RWPE1 (cell line): Measurements from ENCODE around the gene HDC.
A peak's percentile ranks its signal among the peaks of the same experiment; 100 is the strongest.

ENCODE experiments used
- CTCF ChIA-PET: fragments of 350-600 bp; sonication (Branson Sonifier 250); formaldehyde crosslinking; extraction: SDS; loops from one replicate; lab custom pipeline; 2021; lab: Yijun Ruan, JAX
- POLR2A ChIA-PET: fragments of 400-600 bp; formaldehyde crosslinking; extraction: SDS; loops from one replicate; lab custom pipeline; 2020; ENCODE audit warnings: antibody characterized with exemption; ENCODE audit not compliant: low non-redundant PET; lab: Yijun Ruan, JAX
- DNase-seq: peaks from one replicate; pipeline ENCODE4 v3.0.0; 2012; ENCODE audit warnings: low spot score
- H3K27ac ChIP-seq: fragments of 450-650 bp; 2 replicates; pipeline ENCODE4 v1.5.1; 2017
- CTCF ChIP-seq: fragments of 450-650 bp; conservative IDR thresholded peaks from 2 replicates; pipeline ENCODE4 v1.5.1; 2017; ENCODE audit warnings: low read depth, mild to moderate bottlenecking

HDC gene

GRCh38 chr15:50260969-50261496 is 4.5 kb downstream of the HDC start:
- H3K27ac ChIP-seq = no peak overlapping the region
- POLR2A ChIA-PET = no interaction called here
- TF ChIP-seq CTCF = no peak
- no peak for DNase-seq
- CTCF ChIA-PET = no interaction called here

- H3K27ac ChIP-seq = no peak overlapping the region
- ChIA-PET CTCF (interaction anchor here (0.7 kb wide), 1 partner anchor 1034 kb away, joined by 4 read pairs; no protein-coding TSS in a partner anchor), POLR2A (interaction anchor here (0.6 kb wide), 1 partner anchor 13 kb away, joined by 3 read pairs; no protein-coding TSS in a partner anchor)
- no peak for TF ChIP-seq CTCF
- DNase-seq = no peak
Measured at GRCh38 chr15:50259276-50259675, 6.2 kb downstream of the HDC start.

GRCh38 chr15:50257924-50258323 is 7.6 kb downstream of the HDC start:
- DNase-seq = peak; percentile 31
- CTCF ChIA-PET = no interaction called here
- POLR2A ChIA-PET = no interaction called here
- TF ChIP-seq CTCF = no peak
- no peak overlapping the region for H3K27ac ChIP-seq

GRCh38 chr15:50257332-50257731 is 8.2 kb downstream of the HDC start:
- H3K27ac ChIP-seq = no peak overlapping the region
- no peak for TF ChIP-seq CTCF
- CTCF ChIA-PET = no interaction called here
- POLR2A ChIA-PET = no interaction called here
- no peak for DNase-seq

GRCh38 chr15:50256188-50257041 is 9.1 kb downstream of the HDC start:
- TF ChIP-seq CTCF = no peak
- POLR2A ChIA-PET = no interaction called here
- no peak for DNase-seq
- H3K27ac ChIP-seq = no peak overlapping the region
- CTCF ChIA-PET = no interaction called here

GRCh38 chr15:50252556-50252955 is 13.0 kb downstream of the HDC start:
- TF ChIP-seq CTCF = no peak
- ChIA-PET CTCF (no interaction called here), POLR2A (no interaction called here)
- DNase-seq = no peak
- no peak overlapping the region for H3K27ac ChIP-seq
